ENCODE measurements around the gene GRID1.

GRCh38 chr10:86041116-86041515, 325.5 kb downstream of the GRID1 start:
- TF ChIP-seq EP300 (IDR thresholded peaks at IDR 0.05) (no peak), POLR2AphosphoS5 (IDR thresholded peaks at IDR 0.05) (no peak), CTCF (IDR thresholded peaks at IDR 0.05) (no peak)
